ENCODE results near the gene GRAMD2A. TPM values are rescaled to one million over a fixed set of nuclear protein-coding genes. Genes with fewer than 3 reads are reported as not detected.

The GRAMD2A gene
- total and polyA plus RNA-seq, 7 donors = 0.16 to 4.3 (median 1.6) TPM; not detected in 1

GRCh38 chr15:72146934-72147333 is 50.7 kb downstream of the GRAMD2A start:
- H3K4me3 ChIP-seq = no peak overlapping the region
- no peak overlapping the region for H3K27ac ChIP-seq
- no peaks in the 10 kb centered on the region for H3K4me1 ChIP-seq
- H3K27me3 ChIP-seq = no peaks in the 10 kb centered on the region
- DNase-seq = no peak
- no peak for TF ChIP-seq POLR2AphosphoS5 (IDR thresholded peaks at IDR 0.05)
- no peak for TF ChIP-seq CTCF (IDR thresholded peaks at IDR 0.05)
- TF ChIP-seq POLR2A (IDR thresholded peaks at IDR 0.05) = no peak
- TF ChIP-seq EP300 (IDR thresholded peaks at IDR 0.05) = no peak
- intact Hi-C loops (cut with DNase I) = no loop called here
- no peaks in the 10 kb centered on the region for H3K36me3 ChIP-seq
- no peaks in the 10 kb centered on the region for H3K9me3 ChIP-seq

- no peak overlapping the region for H3K4me3 ChIP-seq
- H3K9me3 ChIP-seq = no peaks in the 10 kb centered on the region
- 89 to 94% methylated on average over 3 of the region's 3 CpGs for WGBS, 2 donors
- intact Hi-C loops (cut with DNase I) = no loop called here
- no peaks in the 10 kb centered on the region for H3K4me1 ChIP-seq
- H3K36me3 ChIP-seq = no peaks in the 10 kb centered on the region
- no peak overlapping the region for H3K27ac ChIP-seq
- no peaks in the 10 kb centered on the region for H3K27me3 ChIP-seq
- DNase-seq = no peak
- TF ChIP-seq POLR2AphosphoS5 (IDR thresholded peaks at IDR 0.05) (no peak), POLR2A (IDR thresholded peaks at IDR 0.05) (no peak), CTCF (IDR thresholded peaks at IDR 0.05) (no peak), EP300 (IDR thresholded peaks at IDR 0.05) (no peak)
These were observed 51.4 kb downstream of the GRAMD2A start for GRCh38 chr15:72146221-72146620.

DNA sequence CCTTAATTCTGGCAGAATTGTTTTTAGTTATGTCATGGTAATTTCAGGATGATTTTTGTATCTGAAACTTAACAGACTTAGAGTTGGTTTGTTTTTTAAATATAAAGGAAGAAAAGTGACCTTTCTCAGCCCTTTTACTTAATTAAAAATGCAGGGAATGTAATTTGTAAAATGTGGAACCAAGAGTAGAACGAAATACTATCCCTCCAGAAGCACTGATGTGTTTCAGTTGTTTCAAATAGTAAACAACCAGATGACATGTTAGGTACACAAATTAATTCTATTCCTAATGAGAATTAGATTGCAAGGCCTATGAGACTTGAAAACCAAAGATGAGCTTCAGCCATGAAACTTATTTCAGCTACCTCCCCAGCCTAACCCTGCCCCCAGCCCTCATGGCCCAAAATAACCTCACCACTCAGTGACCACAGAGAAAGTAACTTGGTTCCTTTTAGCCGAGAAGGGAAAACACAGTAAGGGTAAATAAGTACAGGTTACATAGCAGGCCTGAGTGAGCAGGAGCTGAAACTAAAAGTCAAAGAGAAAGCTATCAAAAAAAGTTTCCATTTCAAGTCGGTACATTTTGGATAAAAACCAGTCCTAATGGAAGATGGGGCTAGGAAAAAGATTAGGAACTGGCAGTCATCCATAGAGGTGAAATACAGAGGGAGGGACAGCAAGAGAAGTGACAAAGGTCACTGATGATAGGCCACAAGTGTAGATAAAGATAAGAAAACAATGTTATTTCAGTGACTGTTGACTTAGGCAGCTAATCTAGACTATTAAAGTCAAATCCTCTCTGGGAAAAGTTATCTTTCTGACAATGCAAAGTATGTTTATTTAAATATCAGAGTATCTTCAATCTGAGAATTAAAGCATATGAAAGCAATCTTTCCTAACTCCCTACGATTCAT is 56.2 kb downstream of the GRAMD2A start:
- Histone ChIP-seq H3K4me3 (no peak overlapping the region), H3K27me3 (no peaks in the 10 kb centered on the region), H3K27ac (no peak overlapping the region), H3K36me3 (no peaks in the 10 kb centered on the region), H3K4me1 (peaks cover 0 to 1% (median 0%) of the 10 kb centered on the region in 4 donors), H3K9me3 (no peaks in the 10 kb centered on the region)
- WGBS, 2 donors = 22 to 40% methylated on average over 4 of the region's 4 CpGs
- TF ChIP-seq CTCF (IDR thresholded peaks at IDR 0.05) (no peak), POLR2AphosphoS5 (IDR thresholded peaks at IDR 0.05) (no peak), EP300 (IDR thresholded peaks at IDR 0.05) (no peak), POLR2A (IDR thresholded peaks at IDR 0.05) (no peak)
- intact Hi-C loops (cut with DNase I) = no loop called here
- no peak for DNase-seq

- H3K4me3 ChIP-seq = no peak overlapping the region
- no peak for DNase-seq
- no peak for TF ChIP-seq POLR2A (IDR thresholded peaks at IDR 0.05)
- intact Hi-C loops (cut with DNase I) = no loop called here
- peaks cover 0 to 10% (median 0%) of the 10 kb centered on the region in 4 donors for H3K4me1 ChIP-seq
- H3K36me3 ChIP-seq = no peaks in the 10 kb centered on the region
- no peak overlapping the region for H3K27ac ChIP-seq
- no peaks in the 10 kb centered on the region for H3K27me3 ChIP-seq
- WGBS, 2 donors = 90 to 91% methylated on average over 3 of the region's 3 CpGs
- H3K9me3 ChIP-seq = no peaks in the 10 kb centered on the region
These were observed 57.5 kb downstream of the GRAMD2A start for GRCh38 chr15:72140088-72140487.

GRCh38 chr15:72139667-72140066 is 57.9 kb downstream of the GRAMD2A start:
- no peak for DNase-seq
- Histone ChIP-seq H3K4me3 (no peak overlapping the region), H3K27ac (no peak overlapping the region), H3K36me3 (no peaks in the 10 kb centered on the region), H3K4me1 (peaks cover 0 to 10% (median 0%) of the 10 kb centered on the region in 4 donors), H3K27me3 (no peaks in the 10 kb centered on the region), H3K9me3 (no peaks in the 10 kb centered on the region)
- TF ChIP-seq POLR2A (IDR thresholded peaks at IDR 0.05) (no peak), EP300 (IDR thresholded peaks at IDR 0.05) (no peak), POLR2AphosphoS5 (IDR thresholded peaks at IDR 0.05) (no peak), CTCF (IDR thresholded peaks at IDR 0.05) (no peak)
- 97 to 98% methylated on average over 4 of the region's 4 CpGs for WGBS, 2 donors
- intact Hi-C loops (cut with DNase I) = no loop called here
